ENCODE data around the gene MUC5AC.

- no peak for TF ChIP-seq POLR2A (IDR thresholded peaks at IDR 0.05)
- TF ChIP-seq, protein P1, sequence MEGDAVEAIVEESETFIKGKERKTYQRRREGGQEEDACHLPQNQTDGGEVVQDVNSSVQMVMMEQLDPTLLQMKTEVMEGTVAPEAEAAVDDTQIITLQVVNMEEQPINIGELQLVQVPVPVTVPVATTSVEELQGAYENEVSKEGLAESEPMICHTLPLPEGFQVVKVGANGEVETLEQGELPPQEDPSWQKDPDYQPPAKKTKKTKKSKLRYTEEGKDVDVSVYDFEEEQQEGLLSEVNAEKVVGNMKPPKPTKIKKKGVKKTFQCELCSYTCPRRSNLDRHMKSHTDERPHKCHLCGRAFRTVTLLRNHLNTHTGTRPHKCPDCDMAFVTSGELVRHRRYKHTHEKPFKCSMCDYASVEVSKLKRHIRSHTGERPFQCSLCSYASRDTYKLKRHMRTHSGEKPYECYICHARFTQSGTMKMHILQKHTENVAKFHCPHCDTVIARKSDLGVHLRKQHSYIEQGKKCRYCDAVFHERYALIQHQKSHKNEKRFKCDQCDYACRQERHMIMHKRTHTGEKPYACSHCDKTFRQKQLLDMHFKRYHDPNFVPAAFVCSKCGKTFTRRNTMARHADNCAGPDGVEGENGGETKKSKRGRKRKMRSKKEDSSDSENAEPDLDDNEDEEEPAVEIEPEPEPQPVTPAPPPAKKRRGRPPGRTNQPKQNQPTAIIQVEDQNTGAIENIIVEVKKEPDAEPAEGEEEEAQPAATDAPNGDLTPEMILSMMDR (IDR thresholded peaks at IDR 0.05) = no peak
Observed at GRCh38 chr11:1180947-1181391, 23.2 kb downstream of the MUC5AC start.

All from adrenal gland (tissue), 5 donors.